AG09309 (cell line): ENCODE results near the gene UBE2O.

Experiments
- DNase-seq: peaks from one replicate; pipeline ENCODE4 v3.0.0-alpha.2; 2010; ENCODE audit warnings: low read depth
- H3K4me3 ChIP-seq: 2 replicates; pipeline ENCODE4 v1.5.1; 2011; ENCODE audit warnings: mild to moderate bottlenecking, low read depth, low read length, moderate library complexity; ENCODE audit not compliant: control insufficient read depth
- CTCF ChIP-seq: IDR thresholded peaks from 2 replicates; pipeline ENCODE4 v1.5.1; 2011; ENCODE audit warnings: mild to moderate bottlenecking, low read depth, low read length, inconsistent platforms; ENCODE audit not compliant: insufficient read depth, control insufficient read depth; ENCODE audit errors: missing control alignments

UBE2O gene

GRCh38 chr17:76385892-76386786, 66.8 kb downstream of the UBE2O start:
- no peak for DNase-seq
- H3K4me3 ChIP-seq, result peak overlapping the region; percentile 71
- TF ChIP-seq CTCF, result peak; percentile 81

DNA sequence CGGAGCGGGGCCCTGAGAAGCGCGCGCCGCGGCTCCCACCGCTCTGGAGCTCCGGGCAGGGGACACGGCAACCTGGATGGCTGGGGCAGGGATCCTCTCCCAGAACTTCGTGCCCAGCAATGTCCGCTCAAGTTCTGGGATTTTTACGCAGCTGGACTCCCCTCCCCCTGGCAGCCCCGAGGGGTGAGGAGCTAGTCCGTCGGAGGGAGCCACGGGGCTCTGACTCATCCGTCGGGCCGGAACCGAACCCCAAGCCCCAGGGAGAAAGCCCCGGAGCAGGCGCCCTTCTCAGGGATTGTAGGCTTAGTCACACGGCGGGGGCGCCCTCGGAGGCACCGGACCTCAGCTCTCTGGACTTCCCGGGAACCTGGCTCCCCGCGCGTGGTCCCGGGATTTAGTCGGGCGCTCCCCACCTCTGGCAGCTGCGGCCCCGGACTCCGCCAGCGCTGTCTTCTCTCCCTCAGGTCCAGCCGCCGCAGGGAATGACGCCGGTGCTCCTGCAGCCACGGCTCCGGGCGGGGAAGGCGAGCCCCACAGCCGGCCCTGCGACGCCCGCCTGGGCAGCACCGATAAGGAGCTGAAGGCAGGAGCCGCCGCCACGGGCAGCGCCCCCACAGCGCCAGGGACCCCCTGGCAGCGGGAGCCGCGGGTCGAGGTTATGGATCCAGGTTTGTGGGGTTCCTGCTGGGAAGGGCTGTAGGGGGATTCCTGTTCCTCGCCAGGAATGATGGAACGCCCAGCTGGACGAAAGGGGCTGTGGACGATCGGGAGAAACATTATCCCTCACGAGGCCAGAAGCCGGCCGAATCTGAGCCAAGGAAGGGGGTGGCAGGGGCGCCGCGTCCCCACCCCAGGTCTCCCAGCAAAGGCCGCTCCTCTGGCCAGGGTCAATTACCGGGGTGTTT, 67.7 kb downstream of the UBE2O start:
- peak overlapping the region; percentile 71 for H3K4me3 ChIP-seq
- no peak for TF ChIP-seq CTCF
- no peak for DNase-seq

- H3K4me3 ChIP-seq, result peak within 1 kb of the TSS; percentile 71
- no peak for DNase-seq
- no peak for TF ChIP-seq CTCF
Observed at GRCh38 chr17:76384222-76384986, 68.5 kb downstream of the UBE2O start, which contains the start of gene SPHK1. TSS of gene SPHK1 (plus strand) at chr17:76384609. CDS start at chr17:76385645, 1,036 bp downstream.

DNA sequence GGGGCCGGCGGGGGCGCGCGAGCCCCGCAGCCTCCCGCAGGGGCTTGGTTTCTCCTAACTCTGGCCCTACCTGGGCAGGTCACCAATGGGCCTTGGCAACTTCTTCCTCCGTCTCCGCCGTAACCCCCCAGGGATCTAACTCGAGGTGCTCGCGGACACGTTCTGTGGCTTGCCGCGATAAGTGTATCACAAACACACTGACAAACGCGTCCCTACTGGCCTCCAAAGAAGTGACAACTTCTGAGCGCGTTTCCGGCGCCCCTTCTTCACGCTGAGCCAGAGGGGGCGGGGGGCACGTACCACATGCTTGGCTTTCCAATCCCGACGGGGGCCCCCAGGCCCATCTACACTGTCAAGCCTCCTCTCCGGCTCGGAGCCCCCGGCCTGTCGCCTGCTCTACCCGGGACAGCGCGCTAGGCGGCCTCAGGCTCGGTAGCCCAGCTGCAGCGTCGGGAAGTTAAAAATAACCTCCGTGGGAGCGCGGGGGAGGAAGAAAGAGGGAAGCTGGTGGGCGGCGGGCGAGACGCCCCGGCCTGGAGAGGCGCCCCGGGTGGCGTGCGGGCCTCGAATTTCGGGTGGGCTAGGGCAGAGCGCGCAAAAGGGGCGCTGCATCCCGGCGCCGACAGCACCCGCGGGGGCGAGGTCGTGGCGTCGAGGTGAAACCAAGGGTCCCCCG, 69.3 kb downstream of the UBE2O start:
- DNase-seq, result no peak

DNA sequence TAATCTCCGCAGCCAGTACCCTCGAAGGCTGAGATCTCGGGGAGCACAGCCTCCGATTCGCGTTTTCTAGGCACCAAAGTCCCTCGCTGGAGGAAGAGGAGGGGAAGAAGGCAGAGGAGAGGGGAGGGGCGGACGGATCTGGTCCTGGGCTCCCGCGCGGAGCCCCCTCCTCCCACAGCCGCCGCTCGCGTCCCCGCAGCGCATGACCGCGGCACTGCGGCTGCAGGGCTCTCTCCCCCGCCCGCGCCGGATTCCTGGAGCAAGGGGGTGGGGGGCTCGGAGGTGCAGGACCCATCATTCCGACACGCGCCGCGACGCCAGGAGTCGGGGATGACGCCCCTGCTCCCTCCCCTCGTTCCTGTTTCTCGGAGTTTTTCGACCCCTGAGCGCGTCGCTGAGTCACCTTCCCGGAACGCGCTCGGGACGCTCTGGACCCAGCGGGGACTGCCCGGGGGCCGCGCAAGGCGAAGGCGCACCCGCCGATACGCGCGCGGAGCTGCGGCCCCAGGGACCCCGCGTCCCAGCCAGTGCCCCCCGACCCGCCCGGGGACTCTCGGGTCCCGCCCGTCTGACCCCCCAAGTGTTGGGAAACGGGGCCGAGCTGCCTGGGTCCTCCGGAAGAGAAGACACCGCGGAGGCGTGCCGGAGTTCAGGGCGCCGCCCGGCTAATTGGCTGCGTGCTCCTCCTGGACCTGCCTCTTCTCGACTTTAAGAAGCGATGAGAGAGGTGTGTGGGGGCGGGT, 70.0 kb downstream of the UBE2O start:
- DNase-seq, result no peak
- peak overlapping the region; percentile 57 for H3K4me3 ChIP-seq
- no peak for TF ChIP-seq CTCF

More for the DNA sequence above, 69.3 kb downstream of the UBE2O start:
- peak; percentile 26 for TF ChIP-seq CTCF
- peak overlapping the region; percentile 57 for H3K4me3 ChIP-seq
